Ascending aorta (tissue), 2 donors: ENCODE data around the gene RPL5. TPM values are rescaled to one million over a fixed set of nuclear protein-coding genes. Genes with fewer than 3 reads are reported as not detected.

Source experiments
- DNase-seq, 2 donors: peaks; one replicate each; pipeline ENCODE4 v3.0.0-alpha.2; 2019; ENCODE audit warnings: low spot score in 2 of 2
- H3K27ac ChIP-seq, 2 donors: fragments of 200-600 bp; sonication (generic); one replicate each; pipeline ENCODE4 v1.5.1; 2016 to 2017; ENCODE audit warnings: mild to moderate bottlenecking in 1 of 2
- H3K27me3 ChIP-seq: fragments of 200-600 bp; sonication (generic); one replicate; pipeline ENCODE4 v1.5.1; 2017
- H3K36me3 ChIP-seq, 2 donors: fragments of 200-600 bp; sonication (generic); one replicate each; pipeline ENCODE4 v1.5.1; 2016
- H3K4me1 ChIP-seq, 2 donors: fragments of 200-600 bp; sonication (generic); one replicate each; pipeline ENCODE4 v1.5.1; 2016 to 2017; ENCODE audit warnings: mild to moderate bottlenecking in 1 of 2
- H3K4me3 ChIP-seq, 2 donors: fragments of 200-600 bp; sonication (generic); one replicate each; pipeline ENCODE4 v1.5.1; 2016 to 2017; ENCODE audit warnings: mild to moderate bottlenecking in 1 of 2
- H3K9me3 ChIP-seq, 2 donors: fragments of 200-600 bp; sonication (generic); one replicate each; pipeline ENCODE4 v1.5.1; 2016
- CTCF ChIP-seq, 3 experiments: fragments of 200-600 bp in 2 of 3; fragments of 450-650 bp in 1 of 3; sonication (generic) in 2 of 3; IDR thresholded peaks; one replicate each; pipeline ENCODE4 v1.5.1; 2016 to 2019; ENCODE audit warnings: antibody characterized with exemption in 3 of 3, mild to moderate bottlenecking in 1 of 3, moderate library complexity in 1 of 3
- intact Hi-C: fragments of 100-400 bp; cut with DNase I; formaldehyde crosslinking; loops from one replicate; pipeline ENCODE4 v1.15.1; 2023
- total RNA-seq: library from RNA; depleted of rRNA; stranded (reverse); fragments of >200 nt; gene quantifications from one replicate; pipeline ENCODE4 v1.1.0, GENCODE V29; 2016

Gene RPL5
- total RNA-seq, 1 donor from 2014 or later: 617 TPM

GRCh38 chr1:92820024-92820423 lies 11.8 kb upstream of the RPL5 start:
- Histone ChIP-seq H3K4me3 (no peak overlapping the region), H3K27me3 (no peaks in the 10 kb centered on the region), H3K9me3 (no peaks in the 10 kb centered on the region), H3K27ac (no peak overlapping the region), H3K4me1 (no peaks in the 10 kb centered on the region), H3K36me3 (no peaks in the 10 kb centered on the region)
- intact Hi-C loops: no loop called here
- TF ChIP-seq CTCF (IDR thresholded peaks at IDR 0.05): no peak
- no peak for DNase-seq

DNA sequence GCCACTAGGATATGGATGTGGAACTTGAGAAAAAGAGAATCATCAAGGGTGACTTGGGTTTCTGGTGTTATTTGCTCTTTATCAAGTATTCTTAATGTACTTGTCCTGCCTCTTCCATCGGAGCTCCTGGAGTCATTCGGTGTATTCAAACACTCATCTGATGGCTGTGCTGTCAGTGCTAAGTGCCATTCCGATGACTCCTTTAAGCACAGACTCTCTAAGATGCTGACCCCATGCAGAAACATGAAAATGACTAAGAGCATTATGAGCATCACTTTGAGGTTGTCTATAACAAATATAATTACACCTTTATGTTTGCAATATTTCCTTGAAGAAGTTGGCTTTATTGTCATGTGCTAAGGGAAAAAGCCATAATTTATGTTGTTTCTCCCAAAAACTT lies 11.3 kb upstream of the RPL5 start:
- H3K27me3 ChIP-seq: no peaks in the 10 kb centered on the region
- no peaks in the 10 kb centered on the region for H3K9me3 ChIP-seq
- no peak for DNase-seq
- intact Hi-C loops: no loop called here
- TF ChIP-seq CTCF (IDR thresholded peaks at IDR 0.05): no peak
- H3K36me3 ChIP-seq: no peaks in the 10 kb centered on the region
- H3K4me3 ChIP-seq: no peak overlapping the region
- H3K27ac ChIP-seq: no peak overlapping the region
- no peaks in the 10 kb centered on the region for H3K4me1 ChIP-seq

DNA sequence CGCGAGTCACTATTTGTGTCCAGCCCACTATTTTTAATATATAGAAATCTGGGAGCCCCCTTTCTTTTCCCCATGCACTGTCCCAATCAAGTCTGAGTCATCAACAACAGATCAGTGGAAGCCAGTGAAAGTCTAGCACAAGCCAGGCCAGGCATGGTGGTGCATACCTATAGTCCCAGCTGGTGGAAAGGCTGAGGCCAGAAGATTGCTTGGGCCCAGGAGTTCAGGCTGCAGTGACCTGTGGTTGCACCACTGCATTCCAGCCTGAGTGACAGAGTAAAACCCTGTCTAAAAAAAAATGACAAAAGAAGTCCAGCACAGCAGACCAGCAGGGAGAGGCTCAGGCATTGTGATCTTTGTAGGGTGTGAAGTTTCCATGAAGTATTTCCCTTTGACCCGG lies 9.0 kb upstream of the RPL5 start:
- H3K9me3 ChIP-seq: no peaks in the 10 kb centered on the region
- H3K27me3 ChIP-seq: no peaks in the 10 kb centered on the region
- H3K27ac ChIP-seq: no peak overlapping the region
- intact Hi-C loops: no loop called here
- no peak for TF ChIP-seq CTCF (IDR thresholded peaks at IDR 0.05)
- H3K4me1 ChIP-seq: no peaks in the 10 kb centered on the region
- no peak for DNase-seq
- H3K4me3 ChIP-seq: no peak overlapping the region
- H3K36me3 ChIP-seq: no peaks in the 10 kb centered on the region

DNA sequence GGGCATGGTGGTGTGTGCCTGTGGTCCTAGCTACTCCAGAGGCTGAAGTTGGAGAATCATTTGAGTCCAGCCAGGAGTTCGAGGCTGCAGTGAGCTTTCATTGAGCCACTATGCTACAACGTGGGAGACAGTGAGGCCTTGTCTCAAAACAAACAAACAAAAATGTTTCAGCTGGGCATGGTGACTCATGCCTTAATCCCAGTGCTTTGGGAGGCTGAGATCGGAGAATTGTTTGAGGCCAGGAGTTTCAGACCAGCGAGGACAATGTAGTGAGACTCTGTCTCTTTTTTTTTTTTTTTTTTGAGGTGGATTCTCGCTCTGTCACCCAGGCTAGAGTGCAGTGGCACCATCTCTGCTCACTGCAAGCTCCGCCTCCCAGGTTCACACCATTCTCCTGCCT lies 5.0 kb upstream of the RPL5 start:
- intact Hi-C loops: no loop called here
- Histone ChIP-seq H3K9me3 (no peaks in the 10 kb centered on the region), H3K4me3 (no peak overlapping the region), H3K27me3 (no peaks in the 10 kb centered on the region), H3K27ac (no peak overlapping the region), H3K4me1 (no peaks in the 10 kb centered on the region), H3K36me3 (no peaks in the 10 kb centered on the region)
- no peak for TF ChIP-seq CTCF (IDR thresholded peaks at IDR 0.05)
- DNase-seq: no peak

DNA sequence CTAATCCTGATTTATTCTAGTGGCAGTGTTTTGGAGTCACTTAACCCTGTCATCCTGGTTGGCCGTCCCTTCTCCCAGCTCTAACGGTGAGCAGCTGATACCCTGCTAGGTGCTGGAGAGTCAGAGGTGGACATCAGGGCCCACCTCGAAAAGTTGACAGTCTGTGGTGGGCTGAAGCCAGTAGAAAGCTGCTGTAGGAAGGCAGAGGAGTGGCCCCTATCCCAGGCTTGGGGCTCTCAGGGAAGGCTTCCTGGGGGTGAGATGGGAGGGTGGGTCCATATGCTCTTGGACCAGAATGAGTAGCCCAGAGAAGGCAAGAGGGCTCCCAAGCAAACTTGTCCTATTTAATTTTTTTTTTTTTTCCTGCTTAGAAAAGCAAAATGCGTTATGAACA lies 475 bp upstream of the RPL5 start:
- H3K27me3 ChIP-seq: no peaks in the 10 kb centered on the region
- H3K9me3 ChIP-seq: no peaks in the 10 kb centered on the region
- TF ChIP-seq CTCF (IDR thresholded peaks at IDR 0.05): no peak
- peaks cover 12 to 16% of the 10 kb centered on the region in 2 donors for H3K4me1 ChIP-seq
- H3K27ac ChIP-seq: peak overlapping the region in 1 of 2 donors; percentile 90
- H3K4me3 ChIP-seq: peak overlapping the region; percentile 80
- intact Hi-C loops: loop anchor here (2.0 to 10.0 kb wide), 4 partner anchors 27 to 1013 kb away; partner anchors contain the start of genes CCDC18, GLMN, RPAP2 and TMED5
- DNase-seq: no peak
- peaks cover 17 to 23% of the 10 kb centered on the region in 2 donors for H3K36me3 ChIP-seq
